Transverse colon (tissue), 4 donors: Measurements from ENCODE around the gene SORCS3. TPM values are rescaled to one million over a fixed set of nuclear protein-coding genes. Genes with fewer than 3 reads are reported as not detected.

Experiments
- DNase-seq: peaks from one replicate; pipeline ENCODE4 v3.0.0-alpha.2; 2019
- H3K27ac ChIP-seq, 4 donors: fragments of 200-600 bp; sonication (generic); 2 replicates each; pipeline ENCODE4 v1.5.1; 2016 to 2018; ENCODE audit warnings: inconsistent platforms in 4 of 4
- H3K27me3 ChIP-seq: fragments of 200-600 bp; sonication (generic); 2 replicates; pipeline ENCODE4 v1.5.1; 2017; ENCODE audit warnings: inconsistent platforms
- H3K36me3 ChIP-seq, 4 donors: fragments of 200-600 bp; sonication (generic); 2 replicates each; pipeline ENCODE4 v1.5.1; 2017 to 2019; ENCODE audit warnings: inconsistent platforms in 4 of 4
- H3K4me1 ChIP-seq, 4 donors: fragments of 200-600 bp; sonication (generic); 2 replicates each; pipeline ENCODE4 v1.5.1; 2017 to 2020; ENCODE audit warnings: inconsistent platforms in 4 of 4
- H3K4me3 ChIP-seq, 4 donors: fragments of 200-600 bp; sonication (generic); 1 replicate in 1 of 4; 2 replicates in 3 of 4; pipeline versions ENCODE4 v1.5.1 to v1.6.1; 2017 to 2019; ENCODE audit warnings: inconsistent platforms in 4 of 4
- H3K9me3 ChIP-seq, 2 donors: fragments of 200-600 bp; sonication (generic); 2 replicates each; pipeline ENCODE4 v1.5.1; 2017 to 2019; ENCODE audit warnings: inconsistent platforms in 2 of 2
- CTCF ChIP-seq, 5 experiments: fragments of 200-600 bp in 3 of 5; fragments of 450-650 bp in 2 of 5; sonication (generic) in 3 of 5; IDR thresholded peaks; 1 replicate in 2 of 5; 2 replicates in 3 of 5; pipeline ENCODE4 v1.5.1; 2016 to 2017; ENCODE audit warnings: antibody characterized with exemption in 5 of 5, inconsistent platforms in 3 of 5, mild to moderate bottlenecking in 2 of 5, moderate library complexity in 1 of 5
- EP300 ChIP-seq: sonication (generic); formaldehyde crosslinking; IDR thresholded peaks from one replicate; pipeline ENCODE4 v1.6.1; 2017; ENCODE audit warnings: antibody characterized with exemption, low read depth
- POLR2A ChIP-seq: fragments of 450-650 bp; IDR thresholded peaks from one replicate; pipeline ENCODE4 v1.6.1; 2016; ENCODE audit warnings: antibody characterized with exemption, mild to moderate bottlenecking, moderate library complexity
- POLR2AphosphoS5 ChIP-seq, 3 donors: sonication (generic); formaldehyde crosslinking; IDR thresholded peaks; one replicate each; pipeline ENCODE4 v1.6.1; 2016; ENCODE audit warnings: antibody characterized with exemption in 3 of 3
- WGBS, 2 donors: methylation state at CpG; one replicate each; pipeline ENCODE4 v1.1.5; 2018; ENCODE audit warnings: low coverage in 1 of 2; 5-methylcytosine and 5-hydroxymethylcytosine counted together
- in situ Hi-C, 4 donors: fragments of 200-750 bp; cut with MboI; loops; one replicate each; pipeline versions ENCODE4 v1.15.0 to v1.15.1; 2017; ENCODE audit warnings: low sequenced_read_pairs in 3 of 4, low pct_ligation_motif_present in 1 of 4, low pct_unique_long_range_greater_than_20kb in 1 of 4
- intact Hi-C: fragments of 100-400 bp; cut with DNase I; formaldehyde crosslinking; loops from one replicate; pipeline ENCODE4 v1.15.1; 2023; ENCODE audit warnings: low total_unique reads
- total RNA-seq, 4 donors: library from RNA; depleted of rRNA; stranded (reverse); fragments of >200 nt; gene quantifications; one replicate each; pipeline ENCODE4 v1.1.0, GENCODE V29; 2016

SORCS3 gene
- total RNA-seq, 4 donors from 2014 or later: 0.14 to 0.32 TPM; not detected in 2

- in situ Hi-C loops (no loop called here), intact Hi-C loops (no loop called here)
- no peak overlapping the region for H3K4me3 ChIP-seq
- H3K36me3 ChIP-seq: no peaks in the 10 kb centered on the region
- WGBS, 2 donors: 63 to 80% methylated on average over 1 to 3 of the region's 3 CpGs
- H3K27ac ChIP-seq: no peak overlapping the region
- H3K9me3 ChIP-seq: no peaks in the 10 kb centered on the region
- no peaks in the 10 kb centered on the region for H3K4me1 ChIP-seq
- no peaks in the 10 kb centered on the region for H3K27me3 ChIP-seq
- TF ChIP-seq CTCF (IDR thresholded peaks at IDR 0.05) (no peak), POLR2A (no peak), POLR2AphosphoS5 (IDR thresholded peaks at IDR 0.05) (no peak), EP300 (no peak)
- no peak for DNase-seq
Observed at GRCh38 chr10:105258036-105258673, 617.1 kb downstream of the SORCS3 start.

- 77% methylated on average over 1 of the region's 1 CpG; no CpG with 5 or more reads in 1 of the 2 donors for WGBS, 2 donors
- Histone ChIP-seq H3K4me3 (no peak overlapping the region), H3K27me3 (no peaks in the 10 kb centered on the region), H3K4me1 (no peaks in the 10 kb centered on the region), H3K27ac (no peak overlapping the region), H3K36me3 (no peaks in the 10 kb centered on the region), H3K9me3 (no peaks in the 10 kb centered on the region)
- DNase-seq: no peak
- in situ Hi-C loops: no loop called here
- TF ChIP-seq CTCF (IDR thresholded peaks at IDR 0.05): no peak
- no peak for TF ChIP-seq EP300
- TF ChIP-seq POLR2A: no peak
- no peak for TF ChIP-seq POLR2AphosphoS5 (IDR thresholded peaks at IDR 0.05)
- intact Hi-C loops: no loop called here
Observed at GRCh38 chr10:105258674-105259065, 617.6 kb downstream of the SORCS3 start.

- Histone ChIP-seq H3K4me1 (no peaks in the 10 kb centered on the region), H3K4me3 (no peak overlapping the region), H3K27me3 (no peaks in the 10 kb centered on the region), H3K36me3 (no peaks in the 10 kb centered on the region), H3K27ac (no peak overlapping the region), H3K9me3 (no peaks in the 10 kb centered on the region)
- intact Hi-C loops (no loop called here), in situ Hi-C loops (no loop called here)
- DNase-seq: no peak
- TF ChIP-seq POLR2AphosphoS5 (IDR thresholded peaks at IDR 0.05) (no peak), EP300 (no peak), CTCF (IDR thresholded peaks at IDR 0.05) (no peak)
- 83 to 88% methylated on average over 2 of the region's 2 CpGs for WGBS, 2 donors
Observed at GRCh38 chr10:105259201-105259600, 618.1 kb downstream of the SORCS3 start.

- Histone ChIP-seq H3K4me3 (no peak overlapping the region), H3K9me3 (no peaks in the 10 kb centered on the region), H3K36me3 (no peaks in the 10 kb centered on the region), H3K27ac (no peak overlapping the region), H3K27me3 (no peaks in the 10 kb centered on the region), H3K4me1 (no peaks in the 10 kb centered on the region)
- in situ Hi-C loops: no loop called here
- TF ChIP-seq POLR2AphosphoS5 (IDR thresholded peaks at IDR 0.05): no peak
- TF ChIP-seq EP300: no peak
- TF ChIP-seq POLR2A: no peak
- no peak for TF ChIP-seq CTCF (IDR thresholded peaks at IDR 0.05)
- WGBS, 2 donors: 59 to 70% methylated on average over 2 of the region's 2 CpGs
- DNase-seq: no peak
- intact Hi-C loops: no loop called here
Observed at GRCh38 chr10:105262666-105263065, 621.6 kb downstream of the SORCS3 start.
